ENCODE data around the gene TP73.
"Not testable (repeated sequence)": the region's sequence is repeated elsewhere in the genome, so short reads cannot be mapped to it uniquely, and the experiment has no call there.

Gene TP73

GRCh38 chr1:3717715-3718601 lies 65.6 kb downstream of the TP73 start:
- in situ Hi-C loops (cut with HindIII; ENCODE audit: low sequenced_read_pairs) = no loop called here

GRCh38 chr1:3718764-3719163 lies 66.4 kb downstream of the TP73 start:
- in situ Hi-C loops (cut with HindIII; ENCODE audit: low sequenced_read_pairs) = no loop called here

GRCh38 chr1:3721955-3722465 lies 69.7 kb downstream of the TP73 start:
- in situ Hi-C loops (cut with HindIII; ENCODE audit: low sequenced_read_pairs) = no loop called here

GRCh38 chr1:3722846-3723245 lies 70.5 kb downstream of the TP73 start:
- in situ Hi-C loops (cut with HindIII; ENCODE audit: low sequenced_read_pairs) = no loop called here

GRCh38 chr1:3724416-3725030 lies 72.2 kb downstream of the TP73 start:
- in situ Hi-C loops (cut with HindIII; ENCODE audit: low sequenced_read_pairs) = not testable (repeated sequence)

- in situ Hi-C loops (cut with HindIII; ENCODE audit: low sequenced_read_pairs) = no loop called here
Observed at GRCh38 chr1:3725366-3725765, 73.0 kb downstream of the TP73 start.

- in situ Hi-C loops (cut with HindIII; ENCODE audit: low sequenced_read_pairs) = no loop called here
Observed at GRCh38 chr1:3727042-3727824, 74.9 kb downstream of the TP73 start.

GRCh38 chr1:3727825-3728776 lies 75.8 kb downstream of the TP73 start:
- in situ Hi-C loops (cut with HindIII; ENCODE audit: low sequenced_read_pairs) = no loop called here

GRCh38 chr1:3729594-3730542 lies 77.6 kb downstream of the TP73 start:
- in situ Hi-C loops (cut with HindIII; ENCODE audit: low sequenced_read_pairs) = no loop called here

- in situ Hi-C loops (cut with HindIII; ENCODE audit: low sequenced_read_pairs) = no loop called here
Observed at GRCh38 chr1:3730543-3731247, 78.4 kb downstream of the TP73 start.

GRCh38 chr1:3731583-3732433 lies 79.5 kb downstream of the TP73 start:
- in situ Hi-C loops (cut with HindIII; ENCODE audit: low sequenced_read_pairs) = no loop called here

GRCh38 chr1:3732434-3733093 lies 80.2 kb downstream of the TP73 start:
- in situ Hi-C loops (cut with HindIII; ENCODE audit: low sequenced_read_pairs) = no loop called here

- in situ Hi-C loops (cut with HindIII; ENCODE audit: low sequenced_read_pairs) = no loop called here
Observed at GRCh38 chr1:3733094-3733882, 81.0 kb downstream of the TP73 start.

- in situ Hi-C loops (cut with HindIII; ENCODE audit: low sequenced_read_pairs) = no loop called here
Observed at GRCh38 chr1:3733883-3734589, 81.7 kb downstream of the TP73 start.

- in situ Hi-C loops (cut with HindIII; ENCODE audit: low sequenced_read_pairs) = no loop called here
Observed at GRCh38 chr1:3734602-3735001, 82.3 kb downstream of the TP73 start.
